VCaP (cell line): Measurements from ENCODE around the gene SSC5D.

Source experiments
- H3K27ac ChIP-seq: fragments of 450-650 bp; 2 replicates; pipeline ENCODE4 v1.5.1; 2017
- TF ChIP-seq, protein P1 (sequence below): fragments of 450-650 bp; conservative IDR thresholded peaks from 2 replicates; pipeline ENCODE4 v1.5.1; 2017; ENCODE audit warnings: mild to moderate bottlenecking, moderate library complexity

Gene SSC5D

DNA sequence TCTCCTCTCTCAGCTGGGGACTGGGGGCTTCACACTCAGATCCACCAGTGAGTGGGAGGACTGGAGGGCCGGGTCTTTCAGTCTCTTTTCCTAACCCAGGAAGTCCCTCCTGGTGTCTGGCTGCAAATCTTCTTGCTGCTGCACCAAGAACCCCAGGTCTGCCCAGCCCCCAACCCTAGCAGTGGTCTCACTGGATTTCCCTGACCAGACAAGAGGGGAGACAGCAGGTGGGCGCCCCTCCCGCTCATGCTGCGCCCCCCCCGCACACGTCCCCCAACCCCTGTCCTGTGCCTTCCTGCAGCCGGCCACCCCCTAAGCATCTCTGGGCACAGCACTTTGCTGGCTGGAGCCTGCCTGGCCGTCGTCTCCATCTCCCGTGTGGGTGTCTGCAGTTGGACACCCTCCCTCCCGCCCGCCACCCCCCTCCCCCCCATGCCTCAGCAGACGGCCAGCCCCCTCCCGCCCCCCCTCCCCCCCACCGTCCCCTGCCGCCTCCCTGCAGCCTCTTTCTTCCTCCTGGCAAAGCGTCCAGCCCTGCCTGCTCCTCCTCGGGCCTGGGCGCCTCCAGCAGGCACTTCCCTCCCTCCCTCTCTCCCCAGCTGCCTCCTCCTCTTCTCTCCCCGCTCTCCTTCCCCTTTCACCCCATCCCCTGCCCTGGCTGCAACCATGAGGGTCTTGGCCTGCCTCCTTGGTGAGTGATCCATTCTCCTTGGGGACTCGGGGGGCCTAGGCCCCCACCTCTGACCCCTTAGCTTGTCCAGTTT, at the start of gene SSC5D:
Gene SSC5D, plus strand, starts transcription at position 513 of the 764 bp plus-strand sequence. Its CDS starts 154 bp downstream, at position 667.
- TF ChIP-seq, protein P1, sequence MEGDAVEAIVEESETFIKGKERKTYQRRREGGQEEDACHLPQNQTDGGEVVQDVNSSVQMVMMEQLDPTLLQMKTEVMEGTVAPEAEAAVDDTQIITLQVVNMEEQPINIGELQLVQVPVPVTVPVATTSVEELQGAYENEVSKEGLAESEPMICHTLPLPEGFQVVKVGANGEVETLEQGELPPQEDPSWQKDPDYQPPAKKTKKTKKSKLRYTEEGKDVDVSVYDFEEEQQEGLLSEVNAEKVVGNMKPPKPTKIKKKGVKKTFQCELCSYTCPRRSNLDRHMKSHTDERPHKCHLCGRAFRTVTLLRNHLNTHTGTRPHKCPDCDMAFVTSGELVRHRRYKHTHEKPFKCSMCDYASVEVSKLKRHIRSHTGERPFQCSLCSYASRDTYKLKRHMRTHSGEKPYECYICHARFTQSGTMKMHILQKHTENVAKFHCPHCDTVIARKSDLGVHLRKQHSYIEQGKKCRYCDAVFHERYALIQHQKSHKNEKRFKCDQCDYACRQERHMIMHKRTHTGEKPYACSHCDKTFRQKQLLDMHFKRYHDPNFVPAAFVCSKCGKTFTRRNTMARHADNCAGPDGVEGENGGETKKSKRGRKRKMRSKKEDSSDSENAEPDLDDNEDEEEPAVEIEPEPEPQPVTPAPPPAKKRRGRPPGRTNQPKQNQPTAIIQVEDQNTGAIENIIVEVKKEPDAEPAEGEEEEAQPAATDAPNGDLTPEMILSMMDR: no peak
- 0 out of 2 replicates have a peak within 1 kb of the TSS, but pooled peaks have one; percentile 13 for H3K27ac ChIP-seq

DNA sequence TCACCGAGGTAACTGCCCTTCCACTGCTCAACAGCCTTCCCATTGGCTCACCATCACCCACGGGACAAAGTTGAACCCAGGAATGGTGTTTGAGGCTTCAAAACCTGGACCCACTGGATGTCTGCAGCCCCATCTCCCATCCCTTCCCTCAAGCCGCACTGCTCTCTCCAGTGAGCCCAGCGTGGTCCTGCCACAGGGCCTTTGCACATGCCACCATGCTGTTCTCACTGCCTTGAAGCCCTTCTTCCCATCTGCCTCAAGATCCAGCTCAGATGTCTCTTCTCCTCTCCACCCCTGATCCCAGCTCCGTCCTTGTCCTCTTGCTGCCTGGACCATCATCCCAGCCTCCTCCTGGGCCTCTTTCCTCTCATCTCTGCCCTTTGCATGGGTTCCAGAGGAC, 49.2 kb upstream of the SSC5D start:
- no peak overlapping the region for H3K27ac ChIP-seq
- TF ChIP-seq, protein P1: no peak

- TF ChIP-seq, protein P1: no peak
- no peak overlapping the region for H3K27ac ChIP-seq
Measured at GRCh38 chr19:55440411-55441105, 47.7 kb upstream of the SSC5D start.

DNA sequence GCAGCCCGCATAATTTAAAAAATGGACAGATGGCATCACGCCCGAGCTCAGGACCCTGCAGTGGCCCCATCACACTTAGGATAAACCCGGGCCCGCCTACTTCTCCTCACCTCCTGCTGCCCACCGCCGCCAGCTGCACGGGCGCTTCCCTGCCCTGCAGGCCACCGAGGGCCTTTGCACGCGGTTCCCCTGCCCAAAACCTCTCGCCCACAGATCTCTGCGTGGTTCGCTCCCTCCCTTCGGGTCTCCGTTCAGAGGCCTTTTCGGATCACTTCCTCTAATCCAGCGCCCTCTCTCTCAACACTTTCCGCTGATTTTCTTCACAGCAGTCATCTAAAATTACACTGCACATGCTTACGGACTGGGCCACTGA, 46.9 kb upstream of the SSC5D start:
- TF ChIP-seq, protein P1: no peak
- no peak overlapping the region for H3K27ac ChIP-seq

DNA sequence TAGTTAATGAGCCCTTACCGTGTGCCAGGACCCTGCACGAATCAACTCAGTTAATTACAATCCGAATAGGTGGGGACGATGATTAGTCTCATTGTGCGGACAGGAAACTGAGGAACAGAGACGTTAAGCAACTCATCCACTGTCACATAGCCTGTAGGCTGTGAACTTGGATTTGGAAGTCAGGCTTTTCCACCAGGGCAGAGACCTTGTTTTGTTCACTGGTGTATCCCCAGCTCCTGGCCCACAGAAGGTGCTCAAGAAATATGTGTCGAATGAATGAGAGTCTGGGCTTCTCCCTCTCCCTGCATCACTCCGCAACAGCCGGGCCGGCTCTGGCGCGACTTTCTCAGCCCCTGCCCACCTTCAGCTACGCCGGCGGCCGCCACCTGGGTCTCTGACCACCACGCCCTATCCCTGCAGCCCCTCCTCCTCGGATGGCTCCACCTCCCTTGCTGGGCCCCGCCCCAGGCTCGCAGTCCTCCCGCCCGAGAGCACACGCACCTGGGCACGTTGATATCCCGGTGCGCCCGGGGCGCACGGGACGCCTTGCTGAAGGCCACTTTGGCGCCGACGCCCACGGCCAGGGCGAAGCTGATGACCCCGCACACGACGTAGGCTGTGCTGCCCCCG, 46.4 kb upstream of the SSC5D start:
- H3K27ac ChIP-seq: no peak overlapping the region
- TF ChIP-seq, protein P1: no peak

DNA sequence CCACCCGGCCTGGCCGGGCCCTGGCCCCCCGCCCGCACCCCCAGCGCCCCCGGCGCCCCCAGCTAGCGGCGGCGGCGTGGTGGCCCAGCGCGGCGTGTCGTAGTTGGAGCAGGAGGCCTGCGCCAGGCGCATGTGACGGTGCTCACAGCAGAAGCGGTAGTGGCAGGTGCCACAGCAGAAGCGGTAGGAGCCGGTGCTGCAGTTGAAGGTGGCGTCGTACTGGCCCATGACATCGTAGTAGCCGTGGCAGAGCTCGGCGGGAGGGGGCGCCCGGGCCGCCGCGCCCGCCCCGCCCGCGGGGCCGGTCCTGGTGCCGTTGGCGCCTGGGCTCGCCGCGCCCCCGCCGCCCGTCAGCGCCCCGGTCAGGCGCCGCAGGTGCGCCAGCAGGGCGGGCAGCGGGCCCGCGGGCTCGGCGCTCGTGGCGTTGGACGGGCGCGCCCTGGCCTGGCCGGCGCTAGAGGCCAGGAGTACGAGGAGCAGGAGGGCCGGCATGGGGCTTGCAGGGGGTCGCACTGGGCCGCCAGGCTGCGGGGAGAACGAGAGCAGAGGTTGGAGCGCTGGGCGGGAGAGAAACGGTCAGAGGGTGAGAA, 45.8 kb upstream of the SSC5D start:
- H3K27ac ChIP-seq: no peak overlapping the region
- TF ChIP-seq, protein P1: peak; percentile 19; the same call in 1 of the 2 replicates
